ENCODE data around the gene GUCD1. TPM values are rescaled to one million over a fixed set of nuclear protein-coding genes. Genes with fewer than 3 reads are reported as not detected.

The GUCD1 gene
- total RNA-seq, 1 experiment from 2014 or later: 48.7 TPM

- Histone ChIP-seq H3K79me2 (ENCODE audit: insufficient read depth, low read length) (no peaks in the 10 kb centered on the region), H3K4me2 (ENCODE audit: low read length) (peak within 1 kb of the TSS; percentile 96), H4K20me1 (ENCODE audit: insufficient read depth) (no peaks in the 10 kb centered on the region), H3K9ac (ENCODE audit: low read length) (peak within 1 kb of the TSS; percentile 73), H3K27ac (ENCODE audit: low read depth, low read length) (peak within 1 kb of the TSS; percentile 65), H3K36me3 (ENCODE audit: control insufficient read depth in 1 of 2, insufficient read depth in 2 of 2, low read length in 2 of 2) (no peaks in the 10 kb centered on the region), H3K9me3 (ENCODE audit: control insufficient read depth in 1 of 2, insufficient read depth in 1 of 2, low read depth in 1 of 2, low read length in 2 of 2) (no peaks in the 10 kb centered on the region), H3K9me2 (ENCODE audit: insufficient read depth) (no peaks in the 10 kb centered on the region), H2AFZ (ENCODE audit: low read depth, low read length, poor library complexity, severe bottlenecking) (no peak within 1 kb of the TSS), H3K4me1 (ENCODE audit: control insufficient read depth in 1 of 2, insufficient read depth in 2 of 2, low read length in 2 of 2) (peaks cover 8 to 20% of the 10 kb centered on the region in 2 experiments), H3K27me3 (ENCODE audit: insufficient read depth, low read length) (no peaks in the 10 kb centered on the region), H3K4me3 (replicated peaks in 1 of 2; ENCODE audit: low read depth in 1 of 2, low read length in 2 of 2) (peak within 1 kb of the TSS; percentile 62 to 68)
- ATAC-seq: peak; percentile 96
- ChIA-PET POLR2A (no interaction called here), CTCF (interaction anchor here (0.7 kb wide), 1 partner anchor 217 kb away, joined by 4 read pairs; no protein-coding TSS in a partner anchor), RAD21 (ENCODE audit: low non-redundant PET in 1 of 2, low total read pairs in 2 of 2, uncharacterized antibody in 2 of 2, unreplicated experiment in 2 of 2) (no interaction called here)
- intact Hi-C loops (cut with micrococcal nuclease): no loop called here
- peak; percentile 47 for DNase-seq (ENCODE audit: low read depth, low spot score)
- no TSS peak for BruUV-seq (replicated peaks)
- TF ChIP-seq ELF1 (IDR thresholded peaks at IDR 0.05; ENCODE audit: borderline replicate concordance, low read depth) (no peak), FOSL1 (IDR thresholded peaks at IDR 0.05; ENCODE audit: low read depth) (no peak), POLR2AphosphoS5 (IDR thresholded peaks at IDR 0.05; ENCODE audit: low read depth, low read length) (peak; percentile 82), POLR2A (IDR thresholded peaks at IDR 0.05; ENCODE audit: borderline replicate concordance, extremely low read depth, insufficient read depth, insufficient read length) (no peak), MAX (IDR thresholded peaks at IDR 0.05) (peak; percentile 51; the same call in 1 of the 2 replicates), CBX3 (IDR thresholded peaks at IDR 0.05; ENCODE audit: low read depth) (no peak), REST (IDR thresholded peaks at IDR 0.05; ENCODE audit: low read depth) (no peak), YY1 (IDR thresholded peaks at IDR 0.05; ENCODE audit: extremely low read depth, insufficient replicate concordance, low read depth, low read length) (no peak), ZNF274 (IDR thresholded peaks at IDR 0.05; ENCODE audit: low read depth, low read length) (no peak), JUND (IDR thresholded peaks at IDR 0.05) (no peak), EZH2phosphoT487 (IDR thresholded peaks at IDR 0.05; ENCODE audit: borderline replicate concordance) (no peak), TCF7L2 (IDR thresholded peaks at IDR 0.05; ENCODE audit: borderline replicate concordance, extremely low read depth, insufficient read depth, insufficient read length) (no peak), RAD21 (IDR thresholded peaks at IDR 0.05; ENCODE audit: low read depth) (no peak), CTCF (IDR thresholded peaks at IDR 0.05 in 2 of 3, conservative IDR thresholded peaks at IDR 0.05 in 1 of 3; ENCODE audit: borderline replicate concordance in 1 of 3, insufficient read depth in 1 of 3, low read depth in 2 of 3, low read length in 2 of 3) (no peak), CEBPB (IDR thresholded peaks at IDR 0.05; ENCODE audit: low read depth) (no peak), ZFX (IDR thresholded peaks at IDR 0.05) (peak; percentile 74), ATF3 (IDR thresholded peaks at IDR 0.05) (no peak), SIN3A (IDR thresholded peaks at IDR 0.05; ENCODE audit: low read depth) (no peak; the same call in 1 of the 2 replicates), SP1 (IDR thresholded peaks at IDR 0.05; ENCODE audit: low read depth) (no peak), ZBTB33 (IDR thresholded peaks at IDR 0.05; ENCODE audit: extremely low read depth, insufficient replicate concordance, low read length) (no peak)
Measured at GRCh38 chr22:24592851-24593558, 38.1 kb upstream of the GUCD1 start, which contains the start of gene LRRC75B. LRRC75B (minus strand) TSS chr22:24593073; CDS start chr22:24593039, 34 bp downstream.
